Measurements from ENCODE around the gene RREB1. TPM values are rescaled to one million over a fixed set of nuclear protein-coding genes. Genes with fewer than 3 reads are reported as not detected.

RREB1 gene
- total RNA-seq, 4 donors from 2014 or later = 56.2 to 102 (median 62.6) TPM

DNA sequence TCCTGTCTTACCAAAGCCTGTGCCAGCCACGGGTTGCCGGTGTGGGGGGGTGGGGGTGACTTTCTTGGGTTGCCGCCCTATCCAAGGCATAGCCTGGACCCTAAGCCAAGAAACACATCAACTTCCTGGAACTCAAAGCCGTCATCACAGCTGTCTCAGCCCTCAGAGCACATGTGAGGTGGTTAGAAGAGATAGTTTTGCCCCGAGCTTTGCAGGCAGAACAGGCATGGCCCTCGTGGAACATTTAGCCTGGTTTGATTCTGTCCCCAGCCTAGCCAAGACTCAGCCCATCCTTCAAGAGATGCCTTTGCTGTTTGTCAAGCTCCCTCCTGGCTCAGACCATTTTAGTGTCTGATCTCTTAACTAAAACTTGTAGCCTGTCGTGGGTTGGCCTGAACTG lies 64.9 kb downstream of the RREB1 start:
- H3K4me1 ChIP-seq = peaks cover 80% of the 10 kb centered on the region
- TF ChIP-seq POLR2A (IDR thresholded peaks at IDR 0.05) (no peak), POLR2AphosphoS5 (IDR thresholded peaks at IDR 0.05) (no peak), EP300 (IDR thresholded peaks at IDR 0.05) (no peak)
- TF ChIP-seq, protein P1, sequence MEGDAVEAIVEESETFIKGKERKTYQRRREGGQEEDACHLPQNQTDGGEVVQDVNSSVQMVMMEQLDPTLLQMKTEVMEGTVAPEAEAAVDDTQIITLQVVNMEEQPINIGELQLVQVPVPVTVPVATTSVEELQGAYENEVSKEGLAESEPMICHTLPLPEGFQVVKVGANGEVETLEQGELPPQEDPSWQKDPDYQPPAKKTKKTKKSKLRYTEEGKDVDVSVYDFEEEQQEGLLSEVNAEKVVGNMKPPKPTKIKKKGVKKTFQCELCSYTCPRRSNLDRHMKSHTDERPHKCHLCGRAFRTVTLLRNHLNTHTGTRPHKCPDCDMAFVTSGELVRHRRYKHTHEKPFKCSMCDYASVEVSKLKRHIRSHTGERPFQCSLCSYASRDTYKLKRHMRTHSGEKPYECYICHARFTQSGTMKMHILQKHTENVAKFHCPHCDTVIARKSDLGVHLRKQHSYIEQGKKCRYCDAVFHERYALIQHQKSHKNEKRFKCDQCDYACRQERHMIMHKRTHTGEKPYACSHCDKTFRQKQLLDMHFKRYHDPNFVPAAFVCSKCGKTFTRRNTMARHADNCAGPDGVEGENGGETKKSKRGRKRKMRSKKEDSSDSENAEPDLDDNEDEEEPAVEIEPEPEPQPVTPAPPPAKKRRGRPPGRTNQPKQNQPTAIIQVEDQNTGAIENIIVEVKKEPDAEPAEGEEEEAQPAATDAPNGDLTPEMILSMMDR (IDR thresholded peaks at IDR 0.05) = no peak
- no peak overlapping the region for H3K4me3 ChIP-seq
- H3K27ac ChIP-seq = peak overlapping the region; percentile 39
- H3K36me3 ChIP-seq = no peaks in the 10 kb centered on the region
- H3K9me3 ChIP-seq = no peaks in the 10 kb centered on the region
- H3K27me3 ChIP-seq = no peaks in the 10 kb centered on the region
- WGBS = 41% methylated on average over 6 of the region's 7 CpGs
- DNase-seq (ENCODE audit: low spot score in 2 of 2) = no peak

DNA sequence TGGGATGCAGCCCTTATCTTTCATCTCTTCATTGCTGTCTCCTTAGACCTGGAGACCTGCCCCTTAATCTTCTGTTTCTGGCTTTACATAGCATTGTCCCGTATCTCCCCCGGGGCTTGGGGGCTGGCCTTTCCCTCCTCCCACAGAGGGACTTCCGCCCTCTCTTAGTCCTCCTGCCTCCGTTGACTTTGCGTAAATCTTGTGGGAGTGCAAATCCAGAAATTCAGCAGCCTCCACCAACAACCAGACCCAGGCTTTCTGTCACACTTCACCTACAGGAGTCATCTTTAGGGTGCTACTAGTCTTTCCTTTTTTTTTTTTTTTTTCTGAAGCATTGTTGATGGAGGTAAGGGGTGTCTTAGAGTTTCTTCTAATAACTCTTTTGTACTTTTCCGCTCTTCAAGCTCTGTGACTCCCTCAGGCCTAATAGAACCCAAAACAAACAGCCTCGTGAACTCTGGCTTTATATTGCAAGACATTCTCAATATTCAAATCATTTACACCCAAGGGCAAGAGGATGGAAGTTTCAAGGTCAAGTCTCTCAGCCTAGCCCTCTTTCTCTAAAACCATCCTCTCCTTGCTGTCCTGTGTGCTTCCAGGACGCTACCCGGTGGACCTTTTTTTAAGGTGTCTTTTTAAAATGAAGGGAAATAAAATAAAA lies 66.2 kb downstream of the RREB1 start:
- WGBS = 63% methylated on average over 9 of the region's 9 CpGs
- Histone ChIP-seq H3K9me3 (no peaks in the 10 kb centered on the region), H3K36me3 (peaks cover 3% of the 10 kb centered on the region), H3K4me1 (peaks cover 70% of the 10 kb centered on the region), H3K27ac (peak overlapping the region; percentile 10), H3K27me3 (no peaks in the 10 kb centered on the region), H3K4me3 (no peak overlapping the region)
- DNase-seq (ENCODE audit: low spot score in 2 of 2) = no peak
- TF ChIP-seq, protein P1 (IDR thresholded peaks at IDR 0.05) = no peak
- no peak for TF ChIP-seq POLR2A (IDR thresholded peaks at IDR 0.05)
- no peak for TF ChIP-seq POLR2AphosphoS5 (IDR thresholded peaks at IDR 0.05)
- TF ChIP-seq EP300 (IDR thresholded peaks at IDR 0.05) = no peak

DNA sequence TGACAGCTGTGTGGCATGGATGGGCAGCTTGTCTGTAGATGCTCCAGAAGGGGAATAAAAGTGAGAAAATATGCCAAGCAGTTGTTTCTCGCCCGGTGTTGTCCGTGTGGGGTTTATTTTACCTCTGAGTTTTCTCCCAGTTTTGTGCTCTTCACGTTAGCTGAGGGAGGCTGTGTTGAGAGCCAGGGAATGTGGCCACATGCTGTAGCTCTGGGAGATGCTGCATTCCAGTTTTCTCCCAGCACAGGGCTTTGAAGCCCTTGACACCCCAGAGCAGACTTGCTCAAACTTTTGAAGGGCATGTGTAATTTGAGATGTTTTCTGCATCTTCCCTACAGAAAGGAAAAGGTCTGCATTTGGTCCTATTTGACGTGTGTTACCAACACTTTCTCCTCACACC lies 67.7 kb downstream of the RREB1 start:
- no peak for DNase-seq (ENCODE audit: low spot score in 2 of 2)
- peaks cover 55% of the 10 kb centered on the region for H3K4me1 ChIP-seq
- H3K36me3 ChIP-seq = peaks cover 8% of the 10 kb centered on the region
- no peak overlapping the region for H3K4me3 ChIP-seq
- H3K9me3 ChIP-seq = no peaks in the 10 kb centered on the region
- WGBS = 79% methylated on average over 5 of the region's 5 CpGs
- H3K27me3 ChIP-seq = no peaks in the 10 kb centered on the region
- TF ChIP-seq POLR2A (IDR thresholded peaks at IDR 0.05) (no peak), EP300 (IDR thresholded peaks at IDR 0.05) (no peak), POLR2AphosphoS5 (IDR thresholded peaks at IDR 0.05) (no peak)
- TF ChIP-seq, protein P1 (IDR thresholded peaks at IDR 0.05) = no peak
- H3K27ac ChIP-seq = peak overlapping the region; percentile 39

DNA sequence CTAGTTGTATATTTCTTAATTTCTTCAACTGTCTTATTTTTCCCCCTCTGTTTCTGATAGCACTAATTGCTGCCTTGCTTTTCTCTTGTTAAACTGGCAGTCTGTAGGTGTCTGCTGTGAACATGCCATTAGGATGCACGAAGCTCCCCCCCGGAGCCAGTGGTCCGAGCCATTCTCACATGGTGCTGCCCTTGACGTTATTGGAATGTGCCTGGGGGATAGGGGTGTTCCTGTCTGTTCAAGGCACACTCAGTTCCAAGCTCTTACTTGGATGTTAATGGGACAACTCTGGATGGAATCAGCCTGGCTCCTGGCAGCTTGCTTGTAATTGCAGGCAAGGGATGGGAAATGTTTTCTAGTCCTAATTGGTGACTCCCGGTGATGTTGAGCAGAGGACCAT lies 68.4 kb downstream of the RREB1 start:
- Histone ChIP-seq H3K4me1 (peaks cover 48% of the 10 kb centered on the region), H3K9me3 (no peaks in the 10 kb centered on the region), H3K27ac (peak overlapping the region; percentile 39), H3K27me3 (no peaks in the 10 kb centered on the region), H3K36me3 (peaks cover 14% of the 10 kb centered on the region), H3K4me3 (no peak overlapping the region)
- no peak for DNase-seq (ENCODE audit: low spot score in 2 of 2)
- TF ChIP-seq, protein P1 (IDR thresholded peaks at IDR 0.05) = no peak
- TF ChIP-seq EP300 (IDR thresholded peaks at IDR 0.05) (no peak), POLR2A (IDR thresholded peaks at IDR 0.05) (no peak), POLR2AphosphoS5 (IDR thresholded peaks at IDR 0.05) (no peak)
- WGBS = 38% methylated on average over 5 of the region's 5 CpGs

DNA sequence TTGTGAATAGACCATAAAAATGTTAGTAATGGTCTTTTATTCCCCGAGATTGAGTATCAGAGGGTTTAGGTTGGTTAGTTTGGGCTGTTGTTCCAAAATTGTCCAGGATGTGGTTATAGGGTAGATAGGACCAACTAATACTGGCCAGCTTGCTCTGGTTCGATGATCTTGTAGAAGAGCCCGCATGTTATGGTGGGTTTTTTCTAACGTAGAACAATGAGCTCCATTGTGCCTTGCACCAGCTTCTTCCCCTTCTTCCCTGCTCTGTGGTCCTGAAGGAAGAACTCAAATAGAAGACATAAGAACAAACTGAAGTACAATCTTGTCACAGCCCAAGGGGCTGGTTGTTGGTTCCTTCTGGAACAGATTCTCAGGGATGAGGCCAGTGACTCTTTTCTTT lies 70.5 kb downstream of the RREB1 start:
- Histone ChIP-seq H3K4me1 (peaks cover 37% of the 10 kb centered on the region), H3K27me3 (no peaks in the 10 kb centered on the region), H3K36me3 (peaks cover 34% of the 10 kb centered on the region), H3K9me3 (no peaks in the 10 kb centered on the region), H3K27ac (no peak overlapping the region), H3K4me3 (no peak overlapping the region)
- TF ChIP-seq EP300 (IDR thresholded peaks at IDR 0.05) (no peak), POLR2AphosphoS5 (IDR thresholded peaks at IDR 0.05) (no peak), POLR2A (IDR thresholded peaks at IDR 0.05) (no peak)
- TF ChIP-seq, protein P1 (IDR thresholded peaks at IDR 0.05) = no peak
- 81% methylated on average over 4 of the region's 4 CpGs for WGBS
- DNase-seq (ENCODE audit: low spot score in 2 of 2) = no peak

All from suprapubic skin (tissue), 4 donors.